A673 (cell line): ENCODE data around the gene TMEM234. TPM values are rescaled to one million over a fixed set of nuclear protein-coding genes. Genes with fewer than 3 reads are reported as not detected.
"Not testable (repeated sequence)": the region's sequence is repeated elsewhere in the genome, so short reads cannot be mapped to it uniquely, and the experiment has no call there.

ENCODE experiments used
- BruUV-seq: library from RNA; stranded (reverse); fragments of 400-500 nt; replicated peaks from 2 replicates; lab custom pipeline; 2021; lab: Mats Ljungman, UMichigan
- CTCF ChIA-PET: fragments of 300-600 bp; sonication (Branson Sonifier 250); formaldehyde crosslinking; loops from one replicate; lab custom pipeline; 2022; ENCODE audit warnings: antibody characterized with exemption; lab: Charles Lee
- POLR2A ChIA-PET: fragments of 300-600 bp; sonication (Branson Sonifier 250); formaldehyde crosslinking; loops from one replicate; lab custom pipeline; 2022; ENCODE audit warnings: antibody characterized with exemption; ENCODE audit not compliant: low non-redundant PET; lab: Charles Lee
- DNase-seq: peaks from one replicate; pipeline ENCODE4 v3.0.0-alpha.2; 2015; ENCODE audit warnings: low spot score
- H3K27ac ChIP-seq: fragments of 200-600 bp; sonication (generic); 2 replicates; pipeline ENCODE4 v1.5.1; 2016; ENCODE audit warnings: mixed run types, low read depth, mild to moderate bottlenecking, mixed read lengths, antibody characterized with exemption, low read length; ENCODE audit not compliant: poor library complexity, severe bottlenecking
- H3K27me3 ChIP-seq: fragments of 200-600 bp; sonication (generic); replicated peaks from 2 replicates; pipeline ENCODE4 v1.6.1; 2017; ENCODE audit warnings: mixed run types, low read depth, mild to moderate bottlenecking, mixed read lengths, antibody characterized with exemption, low read length; ENCODE audit not compliant: insufficient read depth, poor library complexity
- H3K36me3 ChIP-seq: fragments of 200-600 bp; sonication (generic); 2 replicates; pipeline ENCODE4 v1.6.1; 2016; ENCODE audit warnings: mixed run types, mild to moderate bottlenecking, mixed read lengths, antibody characterized with exemption, low read length; ENCODE audit not compliant: insufficient read depth, poor library complexity, severe bottlenecking
- H3K4me1 ChIP-seq: fragments of 200-600 bp; sonication (generic); 2 replicates; pipeline ENCODE4 v1.6.1; 2017; ENCODE audit warnings: mixed run types, mild to moderate bottlenecking, mixed read lengths, antibody characterized with exemption, low read length; ENCODE audit not compliant: insufficient read depth, poor library complexity, severe bottlenecking
- H3K4me3 ChIP-seq: fragments of 200-600 bp; sonication (generic); 2 replicates; pipeline ENCODE4 v1.5.1; 2016; ENCODE audit warnings: low read depth, mixed run types, mild to moderate bottlenecking, mixed read lengths, low read length; ENCODE audit not compliant: poor library complexity, severe bottlenecking
- H3K9me3 ChIP-seq: fragments of 200-600 bp; sonication (generic); 2 replicates; pipeline ENCODE4 v1.6.1; 2016; ENCODE audit warnings: mixed run types, low read depth, mild to moderate bottlenecking, mixed read lengths, antibody characterized with exemption, low read length; ENCODE audit not compliant: poor library complexity, severe bottlenecking
- EZH2 ChIP-seq: fragments of 200-600 bp; sonication (generic); IDR thresholded peaks from 2 replicates; pipeline ENCODE4 v1.6.1; 2017; ENCODE audit warnings: borderline replicate concordance, low read depth, mild to moderate bottlenecking, mixed read lengths, antibody characterized with exemption, low read length; ENCODE audit not compliant: poor library complexity, severe bottlenecking
- intact Hi-C: fragments of 100-400 bp; cut with micrococcal nuclease; formaldehyde crosslinking; loops from one replicate; pipeline ENCODE4 v1.10.0; 2022; ENCODE audit not compliant: unreplicated experiment
- total RNA-seq: library from RNA; stranded (reverse); gene quantifications from 2 replicates; pipeline ENCODE4 v1.2.3, GENCODE V29; 2021
- TF ChIP-seq, protein P1 (sequence below): fragments of 300-800, 200-600 bp; sonication (generic); conservative IDR thresholded peaks from 2 replicates; pipeline ENCODE4 v1.5.1; 2017; ENCODE audit warnings: low read depth, mild to moderate bottlenecking, antibody characterized with exemption, low read length, moderate library complexity, mixed read lengths

TMEM234 gene
- total RNA-seq, 1 experiment from 2014 or later, result 15.4 TPM

- ChIA-PET CTCF (no interaction called here), POLR2A (no interaction called here)
- TF ChIP-seq, protein P1, sequence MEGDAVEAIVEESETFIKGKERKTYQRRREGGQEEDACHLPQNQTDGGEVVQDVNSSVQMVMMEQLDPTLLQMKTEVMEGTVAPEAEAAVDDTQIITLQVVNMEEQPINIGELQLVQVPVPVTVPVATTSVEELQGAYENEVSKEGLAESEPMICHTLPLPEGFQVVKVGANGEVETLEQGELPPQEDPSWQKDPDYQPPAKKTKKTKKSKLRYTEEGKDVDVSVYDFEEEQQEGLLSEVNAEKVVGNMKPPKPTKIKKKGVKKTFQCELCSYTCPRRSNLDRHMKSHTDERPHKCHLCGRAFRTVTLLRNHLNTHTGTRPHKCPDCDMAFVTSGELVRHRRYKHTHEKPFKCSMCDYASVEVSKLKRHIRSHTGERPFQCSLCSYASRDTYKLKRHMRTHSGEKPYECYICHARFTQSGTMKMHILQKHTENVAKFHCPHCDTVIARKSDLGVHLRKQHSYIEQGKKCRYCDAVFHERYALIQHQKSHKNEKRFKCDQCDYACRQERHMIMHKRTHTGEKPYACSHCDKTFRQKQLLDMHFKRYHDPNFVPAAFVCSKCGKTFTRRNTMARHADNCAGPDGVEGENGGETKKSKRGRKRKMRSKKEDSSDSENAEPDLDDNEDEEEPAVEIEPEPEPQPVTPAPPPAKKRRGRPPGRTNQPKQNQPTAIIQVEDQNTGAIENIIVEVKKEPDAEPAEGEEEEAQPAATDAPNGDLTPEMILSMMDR, result no peak
- TF ChIP-seq EZH2, result no peak
- no peaks in the 10 kb centered on the region for H3K4me1 ChIP-seq
- H3K4me3 ChIP-seq, result no peak overlapping the region
- H3K36me3 ChIP-seq, result no peaks in the 10 kb centered on the region
- H3K27me3 ChIP-seq, result no peaks in the 10 kb centered on the region
- no peaks in the 10 kb centered on the region for H3K9me3 ChIP-seq
- intact Hi-C loops, result no loop called here
- H3K27ac ChIP-seq, result no peak overlapping the region
- DNase-seq, result no peak
- no TSS peak for BruUV-seq
Measured at GRCh38 chr1:32265846-32266245, 43.7 kb upstream of the TMEM234 start.

DNA sequence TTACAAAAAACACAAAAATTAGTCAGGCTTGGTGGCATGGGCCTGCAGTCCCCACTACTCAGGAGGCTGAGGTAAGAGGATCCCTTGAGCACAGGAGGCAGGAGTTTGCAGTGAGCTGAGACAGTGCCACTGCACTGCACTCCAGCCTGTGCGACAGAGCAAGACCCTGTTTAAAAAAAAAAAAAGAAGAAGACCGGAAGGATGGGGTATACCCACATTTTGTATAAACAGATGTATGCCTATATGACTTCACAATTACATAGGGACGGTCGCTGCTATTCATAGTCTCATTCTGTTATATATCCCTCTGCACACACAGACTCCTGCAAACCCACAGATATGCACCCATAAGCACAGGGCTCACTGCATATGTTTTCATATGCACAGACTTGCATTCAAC is 41.6 kb upstream of the TMEM234 start:
- no TSS peak for BruUV-seq
- H3K4me1 ChIP-seq, result no peaks in the 10 kb centered on the region
- no peak for DNase-seq
- H3K4me3 ChIP-seq, result no peak overlapping the region
- ChIA-PET POLR2A (no interaction called here), CTCF (no interaction called here)
- H3K36me3 ChIP-seq, result no peaks in the 10 kb centered on the region
- H3K27ac ChIP-seq, result no peak overlapping the region
- intact Hi-C loops, result no loop called here
- no peaks in the 10 kb centered on the region for H3K9me3 ChIP-seq
- TF ChIP-seq, protein P1, result no peak
- no peak for TF ChIP-seq EZH2
- H3K27me3 ChIP-seq, result no peaks in the 10 kb centered on the region

- POLR2A ChIA-PET, DNase-seq, H3K27me3 ChIP-seq, H3K4me1 ChIP-seq, H3K4me3 ChIP-seq, H3K27ac ChIP-seq, CTCF ChIA-PET, H3K36me3 ChIP-seq, intact Hi-C loops, BruUV-seq, H3K9me3 ChIP-seq: not testable (repeated sequence)
Measured at GRCh38 chr1:32263236-32263593, 41.1 kb upstream of the TMEM234 start.

- POLR2A ChIA-PET, result no interaction called here
- Histone ChIP-seq H3K9me3 (no peaks in the 10 kb centered on the region), H3K4me1 (no peaks in the 10 kb centered on the region), H3K27ac (no peak overlapping the region), H3K4me3 (no peak overlapping the region), H3K36me3 (no peaks in the 10 kb centered on the region), H3K27me3 (no peaks in the 10 kb centered on the region)
- no peak for DNase-seq
- CTCF ChIA-PET, result no interaction called here
- no TSS peak for BruUV-seq
- TF ChIP-seq, protein P1, result no peak
- no peak for TF ChIP-seq EZH2
- intact Hi-C loops, result no loop called here
Measured at GRCh38 chr1:32257227-32257508, 35.0 kb upstream of the TMEM234 start.
